Esophagus squamous epithelium (tissue), 4 donors: Measurements from ENCODE around the gene EFNA1.

ENCODE experiments used
- CTCF ChIP-seq, 6 experiments: fragments of 450-650 bp in 4 of 6; fragments of 200-600 bp in 2 of 6; sonication (generic) in 2 of 6; IDR thresholded peaks; one replicate each; pipeline ENCODE4 v1.5.1; 2016 to 2019; ENCODE audit warnings: antibody characterized with exemption in 6 of 6, mild to moderate bottlenecking in 4 of 6, moderate library complexity in 4 of 6
- POLR2A ChIP-seq, 4 donors: fragments of 450-650 bp; IDR thresholded peaks; one replicate each; pipeline ENCODE4 v1.6.1; 2017; ENCODE audit warnings: antibody characterized with exemption in 4 of 4, mild to moderate bottlenecking in 4 of 4, moderate library complexity in 3 of 4

GRCh38 chr1:155106862-155107261, 20.8 kb upstream of the EFNA1 start:
- TF ChIP-seq CTCF (IDR thresholded peaks at IDR 0.05) (no peak), POLR2A (IDR thresholded peaks at IDR 0.05) (no peak)
